GM19043 (cell line): ENCODE results near the gene IGFLR1.
"Not testable (repeated sequence)": the region's sequence is repeated elsewhere in the genome, so short reads cannot be mapped to it uniquely, and the experiment has no call there.

Experiments used
- ATAC-seq: cut with Tn5 transposase; IDR thresholded peaks from one replicate; pipeline ENCODE4 v1.9.1; 2021; ENCODE audit warnings: low read depth; ENCODE audit not compliant: unreplicated experiment

IGFLR1 gene

GRCh38 chr19:35713904-35714495 lies 28.3 kb downstream of the IGFLR1 start:
- ATAC-seq, result no peak

DNA sequence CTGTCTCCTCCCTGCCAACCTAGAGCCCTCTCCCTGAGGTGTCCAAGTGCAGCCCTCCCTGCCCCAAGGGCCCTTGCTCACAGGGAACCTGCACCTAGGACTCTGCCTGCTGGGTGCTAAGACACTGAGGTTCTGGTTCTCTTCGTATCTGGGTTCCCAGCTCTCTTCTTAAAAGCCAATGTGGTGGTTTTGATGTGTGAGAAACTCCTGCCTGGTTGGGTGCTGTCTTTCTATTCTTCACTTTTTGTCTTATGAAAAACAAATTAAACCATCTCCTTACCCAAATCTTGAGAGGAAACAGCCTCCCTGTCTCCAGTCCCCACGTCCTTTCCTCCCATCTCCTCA lies 28.8 kb downstream of the IGFLR1 start:
- no peak for ATAC-seq

DNA sequence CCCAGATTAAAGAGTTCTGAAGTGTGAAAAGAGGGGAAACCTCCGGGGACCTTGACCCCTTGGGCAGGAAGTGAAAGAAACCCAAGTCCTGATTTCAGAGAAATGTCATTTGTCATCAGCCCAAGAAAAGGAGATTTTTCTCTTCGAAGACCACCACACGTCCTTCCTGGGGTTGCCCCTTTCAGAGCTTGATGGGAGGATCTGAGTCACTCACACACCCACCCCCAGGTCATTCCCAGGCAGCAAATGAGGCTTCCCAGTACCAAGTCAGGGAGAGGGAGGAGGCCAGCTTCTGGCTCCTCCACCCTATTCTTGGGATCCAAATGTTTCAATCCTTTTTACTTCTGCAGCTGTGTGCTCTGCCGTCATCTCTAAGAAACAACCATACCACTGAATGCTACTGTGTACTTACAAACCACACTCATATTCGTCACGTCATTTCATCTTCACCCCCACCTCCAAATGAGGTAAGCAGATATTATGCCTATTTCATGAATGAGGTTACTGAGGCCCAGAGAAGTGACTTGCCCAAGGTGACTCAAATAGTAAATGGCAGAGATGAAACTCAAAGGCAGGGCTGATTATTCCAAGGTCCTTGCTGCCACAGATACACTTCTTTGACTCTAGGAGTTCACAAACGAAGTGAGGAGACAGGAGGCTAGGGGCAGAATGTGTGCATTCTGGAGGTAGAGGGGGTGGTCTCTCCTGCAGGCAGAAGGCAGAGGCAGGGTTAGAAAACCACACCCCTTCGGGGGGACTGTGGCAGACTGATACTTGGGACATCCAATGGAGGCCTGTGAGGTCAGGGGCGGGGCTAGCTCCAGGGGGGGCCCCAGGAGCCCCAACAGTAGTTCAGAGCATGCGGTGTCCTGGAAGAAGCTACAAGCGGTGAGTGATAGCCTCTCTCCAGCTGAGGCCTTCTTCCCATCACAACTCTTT lies 29.4 kb downstream of the IGFLR1 start:
- ATAC-seq, result no peak

GRCh38 chr19:35710784-35711723 lies 31.2 kb downstream of the IGFLR1 start:
- no peak for ATAC-seq

- ATAC-seq, result no peak
Observed at GRCh38 chr19:35708391-35708790, 33.9 kb downstream of the IGFLR1 start.

DNA sequence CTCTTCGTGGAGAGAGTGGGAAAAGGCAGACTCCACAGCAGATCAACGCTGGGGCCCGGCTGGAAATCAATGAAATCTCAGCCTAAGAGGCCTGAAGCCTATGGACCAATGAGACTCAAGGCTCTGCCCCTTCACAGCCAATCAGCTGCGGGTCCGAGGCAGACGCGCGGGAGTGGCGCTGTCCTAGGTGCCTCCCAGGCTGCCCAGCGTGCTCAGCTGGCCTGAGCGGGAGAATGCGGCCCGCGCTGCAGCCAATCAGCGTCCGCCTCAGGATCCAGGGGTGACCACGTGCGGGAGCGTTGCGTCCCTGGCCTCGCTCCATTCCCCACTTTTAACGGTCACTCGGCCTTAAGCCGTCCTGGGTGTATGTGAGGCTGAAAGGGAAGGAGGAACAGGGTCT lies 38.0 kb downstream of the IGFLR1 start, which contains the start of gene ZBTB32:
ZBTB32 (plus strand) TSS at position 341 of the 400 bp plus-strand sequence. CDS start 10,069 bp downstream, outside the sequence.
- ATAC-seq, result no peak

- ATAC-seq, result no peak
Observed at GRCh38 chr19:35703343-35703742, 38.9 kb downstream of the IGFLR1 start.

- ATAC-seq, result peak; percentile 95
Observed at GRCh38 chr19:35702223-35703012, 39.8 kb downstream of the IGFLR1 start.

DNA sequence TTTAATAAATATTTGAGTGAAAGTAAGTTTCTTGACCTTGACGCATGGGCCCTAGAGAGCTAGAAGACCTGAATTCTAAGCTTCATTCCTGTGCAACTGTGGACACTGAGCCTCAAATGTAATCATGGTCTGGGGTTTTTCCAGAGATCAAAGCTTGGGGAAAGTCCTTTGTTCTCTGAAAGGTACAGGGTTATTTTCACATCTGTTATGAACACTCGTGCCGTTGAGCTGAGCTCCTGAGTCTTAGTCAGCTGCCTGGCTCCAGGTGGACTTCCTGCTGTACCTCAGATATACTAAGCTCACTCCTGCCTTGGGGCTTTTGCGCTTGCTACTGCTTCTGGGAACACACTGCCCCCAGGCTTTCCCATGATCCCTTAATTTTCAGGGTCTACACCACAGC lies 45.4 kb downstream of the IGFLR1 start:
- ATAC-seq, result no peak

- no peak for ATAC-seq
Observed at GRCh38 chr19:35695895-35696422, 46.3 kb downstream of the IGFLR1 start.

DNA sequence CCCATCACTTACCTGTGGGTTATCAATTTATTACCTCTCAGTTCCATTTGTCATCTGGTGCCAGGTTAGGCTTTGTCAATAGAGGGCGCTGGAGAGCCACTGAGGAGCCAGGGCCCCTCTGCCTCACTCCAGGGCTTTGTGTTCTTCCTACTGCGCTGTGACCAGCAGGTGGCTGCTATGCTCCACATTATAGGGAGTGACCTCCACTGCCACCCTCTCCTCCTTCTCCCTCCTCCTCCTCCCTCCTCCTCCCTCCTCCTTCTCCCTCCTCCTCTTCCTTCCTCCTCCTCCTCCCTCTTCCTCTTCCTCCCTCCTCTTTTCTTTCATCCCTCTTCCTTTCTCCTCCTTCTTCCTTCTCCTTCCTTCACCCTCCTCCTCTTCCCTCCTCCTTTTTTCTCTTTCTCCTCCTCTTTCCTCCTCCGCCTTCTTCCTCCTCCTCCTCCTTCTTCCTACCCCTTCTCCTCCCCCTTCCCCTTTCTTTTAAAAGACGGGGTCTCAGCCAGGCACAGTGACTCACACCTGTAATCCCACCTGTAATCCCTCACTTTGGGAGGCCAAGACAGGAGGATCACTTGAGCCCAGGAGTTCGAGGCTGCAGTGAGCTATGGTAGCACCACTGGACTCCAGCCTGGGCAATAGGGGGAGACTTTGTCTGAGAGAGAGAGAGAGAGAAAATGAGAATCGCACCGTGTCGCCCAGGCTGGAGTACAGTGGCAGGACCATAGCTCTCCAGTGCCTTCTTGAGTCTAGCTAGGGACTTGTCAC lies 48.2 kb downstream of the IGFLR1 start:
- ATAC-seq, result peak; percentile 78

GRCh38 chr19:35693422-35693821 lies 48.8 kb downstream of the IGFLR1 start:
- no peak for ATAC-seq

- no peak for ATAC-seq
Observed at GRCh38 chr19:35692010-35692409, 50.2 kb downstream of the IGFLR1 start.

DNA sequence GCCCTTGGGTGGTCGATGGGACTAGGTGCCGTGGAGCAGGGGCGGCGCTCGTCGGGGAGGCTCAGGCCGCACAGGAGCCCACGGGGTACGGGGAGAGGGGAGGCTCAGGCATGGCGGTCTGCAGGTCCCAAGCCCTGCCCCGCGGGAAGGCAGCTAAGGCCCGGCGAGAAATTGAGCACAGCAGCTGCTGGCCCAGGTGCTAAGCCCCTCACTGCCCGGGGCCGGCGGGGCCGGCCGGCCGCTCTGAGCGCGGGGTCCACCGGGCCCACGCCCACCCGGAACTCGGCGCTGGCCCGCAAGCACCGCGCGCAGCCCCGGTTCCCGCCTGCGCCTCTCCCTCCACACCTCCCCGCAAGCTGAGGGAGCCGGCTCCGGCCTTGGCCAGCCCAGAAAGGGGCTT lies 51.1 kb downstream of the IGFLR1 start:
- not testable (repeated sequence) for ATAC-seq

- no peak for ATAC-seq
Observed at GRCh38 chr19:35689836-35690235, 52.4 kb downstream of the IGFLR1 start.
